ENCODE data around the gene RAP1GAP. TPM values are rescaled to one million over a fixed set of nuclear protein-coding genes. Genes with fewer than 3 reads are reported as not detected.

RAP1GAP gene
- total RNA-seq, 1 experiment from 2014 or later = 13.4 TPM

- H3K27ac ChIP-seq (ENCODE audit: low read depth, low read length) = no peak overlapping the region
- no peak overlapping the region for H2AFZ ChIP-seq (ENCODE audit: low read depth, low read length, poor library complexity, severe bottlenecking)
- POLR2A ChIA-PET = no interaction called here
- RAD21 ChIA-PET (ENCODE audit: low non-redundant PET in 1 of 2, low total read pairs in 2 of 2, uncharacterized antibody in 2 of 2, unreplicated experiment in 2 of 2) = interaction anchor here in 1 of 2 experiments (0.9 kb wide), 1 partner anchor 60 kb away, joined by 3 read pairs; no protein-coding TSS in a partner anchor
- ATAC-seq (peak; percentile 80), DNase-seq (ENCODE audit: low read depth, low spot score) (peak; percentile 49)
- H3K27me3 ChIP-seq (ENCODE audit: insufficient read depth, low read length) = no peaks in the 10 kb centered on the region
- no peaks in the 10 kb centered on the region for H3K9me2 ChIP-seq (ENCODE audit: insufficient read depth)
- H4K20me1 ChIP-seq (ENCODE audit: insufficient read depth) = no peaks in the 10 kb centered on the region
- no peaks in the 10 kb centered on the region for H3K9me3 ChIP-seq (ENCODE audit: control insufficient read depth in 1 of 2, insufficient read depth in 1 of 2, low read depth in 1 of 2, low read length in 2 of 2)
- H3K36me3 ChIP-seq (ENCODE audit: control insufficient read depth in 1 of 2, insufficient read depth in 2 of 2, low read length in 2 of 2) = no peaks in the 10 kb centered on the region
- peak; percentile 28 to 61 (median 54); a peak in 5 of 6 replicates for TF ChIP-seq CTCF (IDR thresholded peaks at IDR 0.05 in 2 of 3, conservative IDR thresholded peaks at IDR 0.05 in 1 of 3; ENCODE audit: borderline replicate concordance in 1 of 3, insufficient read depth in 1 of 3, low read depth in 2 of 3, low read length in 2 of 3)
- TF ChIP-seq RAD21 (IDR thresholded peaks at IDR 0.05; ENCODE audit: low read depth) = peak; percentile 52
- TF ChIP-seq JUND (IDR thresholded peaks at IDR 0.05) = no peak
- TF ChIP-seq ELF1 (IDR thresholded peaks at IDR 0.05; ENCODE audit: borderline replicate concordance, low read depth) = no peak
- CTCF ChIA-PET = interaction anchor here (1.3 to 1.8 kb wide), 2 partner anchors 17 to 284 kb away, joined by 3 to 8 read pairs; no protein-coding TSS in a partner anchor
- BruUV-seq (replicated peaks) = no TSS peak
- H3K4me1 ChIP-seq (ENCODE audit: control insufficient read depth in 1 of 2, insufficient read depth in 2 of 2, low read length in 2 of 2) = peaks cover 13 to 48% of the 10 kb centered on the region in 2 experiments
- intact Hi-C loops (cut with micrococcal nuclease) = loop anchor here (1.0 to 10.0 kb wide), 5 partner anchors 60 to 762 kb away; no protein-coding TSS in a partner anchor
- H3K9ac ChIP-seq (ENCODE audit: low read length) = no peak overlapping the region
- H3K79me2 ChIP-seq (ENCODE audit: insufficient read depth, low read length) = no peaks in the 10 kb centered on the region
- peak overlapping the region; percentile 40; the same call in 1 of the 2 replicates for H3K4me2 ChIP-seq (ENCODE audit: low read length)
- no peak overlapping the region for H3K4me3 ChIP-seq (replicated peaks in 1 of 2; ENCODE audit: low read depth in 1 of 2, low read length in 2 of 2)
Observed at GRCh38 chr1:21655748-21656147, 13.4 kb downstream of the RAP1GAP start.

- H4K20me1 ChIP-seq (ENCODE audit: insufficient read depth) = no peaks in the 10 kb centered on the region
- no peaks in the 10 kb centered on the region for H3K36me3 ChIP-seq (ENCODE audit: control insufficient read depth in 1 of 2, insufficient read depth in 2 of 2, low read length in 2 of 2)
- no peak overlapping the region for H2AFZ ChIP-seq (ENCODE audit: low read depth, low read length, poor library complexity, severe bottlenecking)
- no peak overlapping the region for H3K9ac ChIP-seq (ENCODE audit: low read length)
- intact Hi-C loops (cut with micrococcal nuclease) = loop anchor here (1.0 to 10.0 kb wide), 5 partner anchors 60 to 762 kb away; no protein-coding TSS in a partner anchor
- no peaks in the 10 kb centered on the region for H3K9me3 ChIP-seq (ENCODE audit: control insufficient read depth in 1 of 2, insufficient read depth in 1 of 2, low read depth in 1 of 2, low read length in 2 of 2)
- H3K4me2 ChIP-seq (ENCODE audit: low read length) = peak overlapping the region; percentile 40; the same call in 1 of the 2 replicates
- CTCF ChIA-PET = interaction anchor here (1.3 to 1.8 kb wide), 2 partner anchors 16 to 285 kb away, joined by 3 to 8 read pairs; no protein-coding TSS in a partner anchor
- POLR2A ChIA-PET = no interaction called here
- no peaks in the 10 kb centered on the region for H3K79me2 ChIP-seq (ENCODE audit: insufficient read depth, low read length)
- H3K4me1 ChIP-seq (ENCODE audit: control insufficient read depth in 1 of 2, insufficient read depth in 2 of 2, low read length in 2 of 2) = peaks cover 13 to 53% of the 10 kb centered on the region in 2 experiments
- H3K27me3 ChIP-seq (ENCODE audit: insufficient read depth, low read length) = no peaks in the 10 kb centered on the region
- DNase-seq (ENCODE audit: low read depth, low spot score) (no peak), ATAC-seq (no peak)
- H3K27ac ChIP-seq (ENCODE audit: low read depth, low read length) = no peak overlapping the region
- BruUV-seq (replicated peaks) = no TSS peak
- no peak overlapping the region for H3K4me3 ChIP-seq (replicated peaks in 1 of 2; ENCODE audit: low read depth in 1 of 2, low read length in 2 of 2)
- no peaks in the 10 kb centered on the region for H3K9me2 ChIP-seq (ENCODE audit: insufficient read depth)
- RAD21 ChIA-PET (ENCODE audit: low non-redundant PET in 1 of 2, low total read pairs in 2 of 2, uncharacterized antibody in 2 of 2, unreplicated experiment in 2 of 2) = interaction anchor here in 1 of 2 experiments (0.9 kb wide), 1 partner anchor 59 kb away, joined by 3 read pairs; no protein-coding TSS in a partner anchor
- TF ChIP-seq ATF3 (IDR thresholded peaks at IDR 0.05) (no peak), CBX3 (IDR thresholded peaks at IDR 0.05; ENCODE audit: low read depth) (no peak), CEBPB (IDR thresholded peaks at IDR 0.05; ENCODE audit: low read depth) (no peak), ZNF274 (IDR thresholded peaks at IDR 0.05; ENCODE audit: low read depth, low read length) (no peak), CTCF (IDR thresholded peaks at IDR 0.05 in 2 of 3, conservative IDR thresholded peaks at IDR 0.05 in 1 of 3; ENCODE audit: borderline replicate concordance in 1 of 3, insufficient read depth in 1 of 3, low read depth in 2 of 3, low read length in 2 of 3) (no peak), POLR2AphosphoS5 (IDR thresholded peaks at IDR 0.05; ENCODE audit: low read depth, low read length) (no peak), ZBTB33 (IDR thresholded peaks at IDR 0.05; ENCODE audit: extremely low read depth, insufficient replicate concordance, low read length) (no peak), SIN3A (IDR thresholded peaks at IDR 0.05; ENCODE audit: low read depth) (no peak), POLR2A (IDR thresholded peaks at IDR 0.05; ENCODE audit: borderline replicate concordance, extremely low read depth, insufficient read depth, insufficient read length) (no peak), ELF1 (IDR thresholded peaks at IDR 0.05; ENCODE audit: borderline replicate concordance, low read depth) (no peak), FOSL1 (IDR thresholded peaks at IDR 0.05; ENCODE audit: low read depth) (no peak)
Observed at GRCh38 chr1:21655259-21655658, 13.9 kb downstream of the RAP1GAP start.

All from HCT116 (cell line).